Activated naive CD8-positive, alpha-beta T cell treated with anti-CD3 and anti-CD28 coated beads, Interleukin-2, amount 10 ng/mL, durations not matched to agents 7 days and 5 days (primary cell): Measurements from ENCODE around the gene ZHX3. TPM values are rescaled to one million over a fixed set of nuclear protein-coding genes. Genes with fewer than 3 reads are reported as not detected.
"Not testable (repeated sequence)": the region's sequence is repeated elsewhere in the genome, so short reads cannot be mapped to it uniquely, and the experiment has no call there.

Experiments used
- ATAC-seq: fragments of 150-1000 bp; cut with Tn5 transposase; one replicate; pipeline ENCODE4 v1.10.0; 2021; ENCODE audit warnings: low read depth, moderate library complexity
- POLR2A ChIA-PET: fragments of 350-600 bp; sonication (Branson Sonifier 250); formaldehyde crosslinking; loops from one replicate; lab custom pipeline; 2021; ENCODE audit warnings: antibody characterized with exemption; lab: Charles Lee
- DNase-seq: peaks from one replicate; pipeline ENCODE4 v3.0.0; 2021
- H3K27ac Mint-ChIP-seq: one replicate; pipeline ENCODE4 v1.8.0; 2022; ENCODE audit warnings: mild to moderate bottlenecking, mixed read lengths
- H3K27me3 Mint-ChIP-seq: one replicate; pipeline ENCODE4 v1.8.0; 2022; ENCODE audit warnings: mild to moderate bottlenecking, moderate library complexity, mixed read lengths
- H3K36me3 Mint-ChIP-seq: one replicate; pipeline ENCODE4 v1.8.0; 2021; ENCODE audit warnings: mild to moderate bottlenecking, mixed read lengths
- H3K4me1 Mint-ChIP-seq: one replicate; pipeline ENCODE4 v1.8.0; 2021; ENCODE audit warnings: mixed read lengths
- H3K4me3 Mint-ChIP-seq: one replicate; pipeline ENCODE4 v1.8.0; 2022; ENCODE audit warnings: mild to moderate bottlenecking, moderate library complexity, mixed read lengths
- H3K9me3 Mint-ChIP-seq: one replicate; pipeline ENCODE4 v1.8.0; 2021; ENCODE audit warnings: mixed read lengths
- total RNA-seq, 2 experiments: library from RNA; stranded (reverse); gene quantifications; one replicate each; pipeline ENCODE4 v1.2.3, GENCODE V29; 2021

The ZHX3 gene
- total RNA-seq, 2 experiments from 2014 or later, result 12.3 to 17.1 TPM

DNA sequence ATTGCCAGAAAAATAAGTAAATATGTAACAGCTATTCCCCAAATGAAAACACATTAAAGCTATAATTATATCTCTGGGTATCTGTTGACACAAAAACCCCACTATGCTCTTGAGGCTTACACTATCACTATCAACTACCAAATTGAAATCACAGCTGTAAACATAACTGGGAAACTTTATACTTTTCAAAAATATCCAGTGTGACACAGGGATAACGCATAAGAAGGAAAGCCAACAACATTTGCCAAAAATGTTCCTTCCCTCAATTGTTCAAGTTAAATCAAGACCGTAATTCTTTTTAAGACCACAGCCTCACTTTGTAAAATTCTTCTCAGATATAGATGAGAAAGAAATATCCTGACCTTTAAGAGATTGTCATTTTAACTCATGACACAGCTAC, 3.1 kb downstream of the ZHX3 start:
- peaks cover 16% of the 10 kb centered on the region for H3K4me1 Mint-ChIP-seq
- H3K4me3 Mint-ChIP-seq, result no peak overlapping the region
- no peak overlapping the region for H3K27ac Mint-ChIP-seq
- peaks cover 2% of the 10 kb centered on the region for H3K27me3 Mint-ChIP-seq
- H3K9me3 Mint-ChIP-seq, result no peaks in the 10 kb centered on the region
- DNase-seq (no peak), ATAC-seq (no peak)
- POLR2A ChIA-PET, result no interaction called here
- peaks cover 5% of the 10 kb centered on the region for H3K36me3 Mint-ChIP-seq

DNA sequence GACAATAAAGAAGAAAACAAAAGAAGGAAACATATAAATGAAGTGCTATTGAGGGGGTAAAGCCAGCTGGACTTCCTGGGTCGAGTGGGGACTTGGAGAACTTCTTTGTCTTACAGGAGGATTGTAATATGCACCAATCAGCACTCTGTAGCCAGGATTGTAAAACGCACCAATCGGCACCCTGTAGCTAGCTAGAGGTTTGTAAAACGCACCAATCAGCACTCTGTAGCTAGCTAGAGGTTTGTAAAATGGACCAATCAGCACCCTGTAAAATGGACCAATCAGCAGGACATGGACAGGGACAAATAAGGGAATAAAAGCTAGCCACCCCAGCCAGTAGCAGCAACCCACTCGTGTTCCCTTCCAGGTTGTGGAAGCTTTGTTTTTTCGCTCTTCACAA, 5.5 kb downstream of the ZHX3 start:
- ATAC-seq, H3K9me3 Mint-ChIP-seq, H3K27me3 Mint-ChIP-seq, H3K36me3 Mint-ChIP-seq, POLR2A ChIA-PET, H3K4me3 Mint-ChIP-seq, H3K27ac Mint-ChIP-seq, DNase-seq: not testable (repeated sequence)
- H3K4me1 Mint-ChIP-seq, result peaks cover 23% of the 10 kb centered on the region

- ATAC-seq, result no peak
- H3K9me3 Mint-ChIP-seq, result no peaks in the 10 kb centered on the region
- H3K4me3 Mint-ChIP-seq, result no peak overlapping the region
- no peaks in the 10 kb centered on the region for H3K27me3 Mint-ChIP-seq
- POLR2A ChIA-PET, result no interaction called here
- peaks cover 4% of the 10 kb centered on the region for H3K36me3 Mint-ChIP-seq
- H3K4me1 Mint-ChIP-seq, result peaks cover 11% of the 10 kb centered on the region
- no peak overlapping the region for H3K27ac Mint-ChIP-seq
- DNase-seq, result no peak
These were observed 7.7 kb downstream of the ZHX3 start for GRCh38 chr20:41309817-41310216.

- Mint-ChIP-seq H3K4me3 (no peak overlapping the region), H3K27ac (no peak overlapping the region), H3K4me1 (peaks cover 10% of the 10 kb centered on the region), H3K27me3 (no peaks in the 10 kb centered on the region), H3K36me3 (peaks cover 4% of the 10 kb centered on the region), H3K9me3 (no peaks in the 10 kb centered on the region)
- POLR2A ChIA-PET, result interaction anchor here (1.0 kb wide), 1 partner anchor 99 kb away, joined by 3 read pairs; no protein-coding TSS in a partner anchor
- ATAC-seq (no peak), DNase-seq (no peak)
These were observed 8.7 kb downstream of the ZHX3 start for GRCh38 chr20:41308726-41309413.

DNA sequence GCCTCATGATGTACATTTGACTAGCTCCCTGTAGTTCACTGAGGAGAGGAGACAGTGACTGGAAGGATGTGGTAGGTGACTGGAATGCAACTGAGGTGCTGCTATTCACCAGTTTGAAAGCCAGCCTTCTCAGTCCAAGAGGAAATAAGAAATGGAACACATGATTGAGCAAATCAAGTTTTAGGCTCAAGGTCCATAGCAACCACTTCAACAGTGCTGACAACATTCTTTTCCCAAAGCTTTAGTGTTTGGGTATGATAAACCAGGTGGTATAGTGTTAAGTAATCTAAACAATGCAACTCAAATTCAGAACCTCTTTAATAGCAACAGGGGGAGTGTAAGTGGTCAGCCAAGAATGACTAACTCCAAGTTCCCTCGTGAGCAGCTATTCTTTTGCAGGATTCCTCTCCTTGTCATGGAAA, 9.2 kb downstream of the ZHX3 start:
- POLR2A ChIA-PET, result interaction anchor here (1.0 kb wide), 1 partner anchor 100 kb away, joined by 3 read pairs; no protein-coding TSS in a partner anchor

DNA sequence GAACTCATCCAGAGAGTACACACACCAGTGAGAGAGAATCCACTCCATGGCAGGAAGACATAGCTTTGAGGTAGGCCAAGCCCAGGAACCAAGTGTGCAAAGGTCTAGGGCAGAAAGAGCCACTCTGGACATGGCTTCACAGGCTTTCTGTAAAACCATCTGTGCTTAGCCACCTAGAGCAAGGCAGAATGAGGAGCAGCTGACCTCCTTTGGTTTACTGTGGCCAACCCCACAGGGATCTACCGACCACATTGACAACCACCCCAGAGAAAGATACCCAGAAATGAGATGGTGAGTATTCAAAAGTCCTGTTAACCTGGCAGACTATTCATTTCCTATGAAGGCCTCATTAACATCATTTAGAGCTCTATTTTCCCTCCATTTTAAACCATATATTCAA, 10.5 kb downstream of the ZHX3 start:
- Mint-ChIP-seq H3K4me1 (peaks cover 10% of the 10 kb centered on the region), H3K27me3 (no peaks in the 10 kb centered on the region), H3K27ac (peak overlapping the region; percentile 18), H3K9me3 (no peaks in the 10 kb centered on the region), H3K4me3 (no peak overlapping the region), H3K36me3 (peaks cover 4% of the 10 kb centered on the region)
- POLR2A ChIA-PET, result interaction anchor here (0.8 to 1.7 kb wide), 2 partner anchors 10 to 171 kb away, joined by 3 to 5 read pairs; no protein-coding TSS in a partner anchor
- no peak for DNase-seq
- ATAC-seq, result no peak

More for the DNA sequence above, 9.2 kb downstream of the ZHX3 start:
- peaks cover 4% of the 10 kb centered on the region for H3K36me3 Mint-ChIP-seq
- ATAC-seq (no peak), DNase-seq (no peak)
- no peak overlapping the region for H3K4me3 Mint-ChIP-seq
- no peak overlapping the region for H3K27ac Mint-ChIP-seq
- H3K4me1 Mint-ChIP-seq, result peaks cover 10% of the 10 kb centered on the region
- H3K27me3 Mint-ChIP-seq, result no peaks in the 10 kb centered on the region
- H3K9me3 Mint-ChIP-seq, result no peaks in the 10 kb centered on the region

- POLR2A ChIA-PET, result interaction anchor here (1.7 kb wide), 1 partner anchor 10 kb away, joined by 5 read pairs; no protein-coding TSS in a partner anchor
- Mint-ChIP-seq H3K27me3 (no peaks in the 10 kb centered on the region), H3K27ac (no peak overlapping the region), H3K4me1 (peaks cover 9% of the 10 kb centered on the region), H3K4me3 (no peak overlapping the region), H3K36me3 (peaks cover 4% of the 10 kb centered on the region), H3K9me3 (no peaks in the 10 kb centered on the region)
- no peak for ATAC-seq
- no peak for DNase-seq
These were observed 11.3 kb downstream of the ZHX3 start for GRCh38 chr20:41306061-41306727.

DNA sequence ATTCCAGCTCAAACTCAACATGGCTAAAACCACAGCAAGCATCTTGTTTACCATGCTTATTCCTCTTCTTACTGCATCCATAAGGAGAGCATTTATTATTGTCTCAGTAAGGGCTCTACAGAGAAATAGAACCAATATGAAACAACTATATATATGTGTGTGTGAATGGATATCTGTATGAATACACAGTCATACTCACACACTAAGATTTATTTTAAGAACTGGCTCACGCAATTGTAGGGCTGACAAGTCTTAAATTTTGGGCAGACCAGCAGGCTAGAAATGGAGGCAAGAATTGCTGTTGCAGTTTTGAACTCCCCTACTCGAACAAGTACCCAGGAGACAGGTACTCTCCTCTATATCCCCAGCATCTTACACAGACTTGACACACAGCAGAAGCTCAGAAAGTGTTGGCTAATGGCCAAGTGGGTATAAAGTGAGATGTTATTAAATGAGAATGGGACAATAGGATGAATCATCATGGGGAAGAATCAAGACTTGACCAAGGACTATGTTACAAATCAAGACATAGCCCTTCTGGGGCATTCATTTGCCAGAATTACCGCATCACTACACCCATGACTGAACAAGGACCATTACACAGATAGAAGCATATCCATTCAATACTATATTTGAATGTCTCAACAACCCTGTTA, 13.0 kb downstream of the ZHX3 start:
- ATAC-seq (no peak), DNase-seq (no peak)
- H3K36me3 Mint-ChIP-seq, result no peaks in the 10 kb centered on the region
- H3K27me3 Mint-ChIP-seq, result no peaks in the 10 kb centered on the region
- peaks cover 9% of the 10 kb centered on the region for H3K4me1 Mint-ChIP-seq
- H3K4me3 Mint-ChIP-seq, result no peak overlapping the region
- no peaks in the 10 kb centered on the region for H3K9me3 Mint-ChIP-seq
- no peak overlapping the region for H3K27ac Mint-ChIP-seq
- POLR2A ChIA-PET, result no interaction called here

GRCh38 chr20:41304002-41304401, 13.5 kb downstream of the ZHX3 start:
- Mint-ChIP-seq H3K36me3 (no peaks in the 10 kb centered on the region), H3K27me3 (no peaks in the 10 kb centered on the region), H3K9me3 (no peaks in the 10 kb centered on the region), H3K27ac (no peak overlapping the region), H3K4me3 (no peak overlapping the region), H3K4me1 (peaks cover 9% of the 10 kb centered on the region)
- ATAC-seq, result no peak
- DNase-seq, result no peak
- POLR2A ChIA-PET, result no interaction called here

DNA sequence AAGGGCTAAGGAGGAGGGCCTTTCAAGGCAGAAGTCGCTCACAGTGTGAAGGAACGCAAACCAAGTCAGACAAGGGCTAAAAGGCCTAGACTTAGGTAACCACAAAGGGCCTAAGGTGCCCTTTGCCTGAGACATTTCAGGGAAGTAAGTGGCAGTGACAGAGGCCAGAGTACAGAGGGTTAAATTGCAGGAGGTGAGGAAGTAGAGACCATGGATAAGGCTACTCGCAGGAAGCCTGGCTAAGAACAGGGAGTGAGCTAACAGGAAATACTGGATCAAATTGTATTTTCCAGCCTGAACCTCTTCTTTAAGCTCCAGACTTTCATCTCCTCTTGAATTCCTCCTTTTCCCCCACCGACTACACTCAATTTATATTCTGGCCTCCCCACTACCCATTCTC, 16.6 kb downstream of the ZHX3 start:
- no peak for ATAC-seq
- POLR2A ChIA-PET, result no interaction called here

DNA sequence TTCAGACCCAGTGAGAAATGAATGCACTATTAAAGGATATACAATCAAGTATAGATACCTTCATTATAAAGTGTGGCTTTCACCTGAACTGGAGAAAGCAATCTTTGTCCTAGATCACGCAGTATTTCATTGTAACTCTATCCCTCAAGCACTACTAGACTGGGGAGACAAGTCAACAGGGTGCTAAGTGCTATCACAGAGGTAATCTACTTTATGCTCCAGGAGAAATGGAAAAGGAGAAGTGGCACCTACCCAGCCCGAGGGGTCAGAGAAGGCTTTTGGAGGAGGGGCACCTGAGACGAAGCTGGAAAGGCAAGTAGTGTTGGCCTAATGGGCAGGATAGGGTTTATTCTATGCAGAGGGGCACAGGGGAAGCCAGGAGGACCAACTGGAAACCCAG, 17.1 kb downstream of the ZHX3 start:
- H3K9me3 Mint-ChIP-seq, result no peaks in the 10 kb centered on the region
- H3K27me3 Mint-ChIP-seq, result no peaks in the 10 kb centered on the region
- DNase-seq (no peak), ATAC-seq (no peak)
- no peak overlapping the region for H3K4me3 Mint-ChIP-seq
- no peak overlapping the region for H3K27ac Mint-ChIP-seq
- no peaks in the 10 kb centered on the region for H3K36me3 Mint-ChIP-seq
- no peaks in the 10 kb centered on the region for H3K4me1 Mint-ChIP-seq
- POLR2A ChIA-PET, result no interaction called here

More for the DNA sequence above, 16.6 kb downstream of the ZHX3 start:
- no peaks in the 10 kb centered on the region for H3K36me3 Mint-ChIP-seq
- no peaks in the 10 kb centered on the region for H3K27me3 Mint-ChIP-seq
- no peak overlapping the region for H3K4me3 Mint-ChIP-seq
- DNase-seq, result no peak
- no peaks in the 10 kb centered on the region for H3K4me1 Mint-ChIP-seq
- H3K9me3 Mint-ChIP-seq, result no peaks in the 10 kb centered on the region
- H3K27ac Mint-ChIP-seq, result no peak overlapping the region

DNA sequence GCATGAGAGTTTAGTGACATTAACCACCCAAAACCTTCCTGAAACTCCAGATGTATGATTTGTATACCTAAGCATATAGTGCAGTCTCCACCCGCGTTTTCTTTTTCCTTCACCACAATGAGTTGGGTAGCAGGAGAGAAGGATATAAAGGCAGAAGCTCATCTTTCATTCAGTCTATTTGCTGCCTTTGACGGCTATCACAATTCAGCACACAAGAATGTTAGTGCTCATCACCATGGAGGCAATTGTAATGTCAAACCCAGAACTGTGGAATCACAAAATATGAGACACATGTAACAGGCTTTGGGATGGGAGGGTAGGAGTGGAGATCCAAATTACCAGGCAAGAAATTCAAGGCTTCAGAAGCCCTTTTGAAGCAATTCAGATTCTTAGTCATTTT, 17.6 kb downstream of the ZHX3 start:
- DNase-seq, result no peak
- Mint-ChIP-seq H3K36me3 (no peaks in the 10 kb centered on the region), H3K9me3 (no peaks in the 10 kb centered on the region), H3K27ac (no peak overlapping the region), H3K4me1 (no peaks in the 10 kb centered on the region), H3K27me3 (no peaks in the 10 kb centered on the region), H3K4me3 (no peak overlapping the region)
- no peak for ATAC-seq
- POLR2A ChIA-PET, result no interaction called here

DNA sequence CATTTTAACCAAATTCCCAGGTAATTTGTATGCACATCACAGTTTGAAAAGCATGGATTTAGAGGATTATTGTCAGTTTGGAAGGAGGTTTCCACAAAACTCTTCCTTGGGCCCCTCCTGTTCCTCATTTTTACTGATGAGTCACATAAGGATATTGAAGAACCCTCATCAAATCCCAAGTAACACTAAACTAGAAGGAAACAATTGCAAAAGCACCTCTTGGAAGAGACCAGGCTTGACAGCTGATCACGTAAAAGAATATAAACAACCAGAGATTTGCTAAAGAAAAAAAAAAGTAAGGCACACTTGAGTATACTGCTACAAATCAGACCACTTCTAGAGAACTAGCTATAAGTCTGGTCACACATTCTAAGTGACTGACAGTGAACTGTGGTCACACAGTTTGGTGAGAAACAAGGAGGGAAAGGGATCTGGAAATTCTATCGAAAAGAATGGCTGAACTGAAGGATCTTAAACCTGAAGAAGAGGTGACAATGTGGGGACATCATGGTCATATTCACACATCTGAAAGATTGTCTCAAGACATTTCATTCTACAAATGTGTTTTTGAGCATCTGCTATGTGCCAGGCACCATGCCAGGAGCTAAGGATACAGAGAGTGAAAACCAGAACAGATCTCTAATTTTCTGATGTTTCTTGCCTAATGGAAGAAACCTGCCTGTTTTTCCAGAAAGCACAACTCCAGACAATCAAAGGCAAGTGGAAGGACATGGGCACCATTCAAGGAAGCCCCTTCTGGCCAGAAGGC, 24.1 kb downstream of the ZHX3 start:
- no peak for ATAC-seq
- DNase-seq, result no peak
- H3K4me1 Mint-ChIP-seq, result no peaks in the 10 kb centered on the region
- H3K36me3 Mint-ChIP-seq, result no peaks in the 10 kb centered on the region
- no peak overlapping the region for H3K27ac Mint-ChIP-seq
- no peaks in the 10 kb centered on the region for H3K27me3 Mint-ChIP-seq
- no peak overlapping the region for H3K4me3 Mint-ChIP-seq
- POLR2A ChIA-PET, result no interaction called here
- no peaks in the 10 kb centered on the region for H3K9me3 Mint-ChIP-seq
